ENCODE data around the gene CLRN3. TPM values are rescaled to one million over a fixed set of nuclear protein-coding genes. Genes with fewer than 3 reads are reported as not detected.

Gene CLRN3
- total and polyA plus RNA-seq, 4 donors = 0.17 to 0.36 (median 0.19) TPM

DNA sequence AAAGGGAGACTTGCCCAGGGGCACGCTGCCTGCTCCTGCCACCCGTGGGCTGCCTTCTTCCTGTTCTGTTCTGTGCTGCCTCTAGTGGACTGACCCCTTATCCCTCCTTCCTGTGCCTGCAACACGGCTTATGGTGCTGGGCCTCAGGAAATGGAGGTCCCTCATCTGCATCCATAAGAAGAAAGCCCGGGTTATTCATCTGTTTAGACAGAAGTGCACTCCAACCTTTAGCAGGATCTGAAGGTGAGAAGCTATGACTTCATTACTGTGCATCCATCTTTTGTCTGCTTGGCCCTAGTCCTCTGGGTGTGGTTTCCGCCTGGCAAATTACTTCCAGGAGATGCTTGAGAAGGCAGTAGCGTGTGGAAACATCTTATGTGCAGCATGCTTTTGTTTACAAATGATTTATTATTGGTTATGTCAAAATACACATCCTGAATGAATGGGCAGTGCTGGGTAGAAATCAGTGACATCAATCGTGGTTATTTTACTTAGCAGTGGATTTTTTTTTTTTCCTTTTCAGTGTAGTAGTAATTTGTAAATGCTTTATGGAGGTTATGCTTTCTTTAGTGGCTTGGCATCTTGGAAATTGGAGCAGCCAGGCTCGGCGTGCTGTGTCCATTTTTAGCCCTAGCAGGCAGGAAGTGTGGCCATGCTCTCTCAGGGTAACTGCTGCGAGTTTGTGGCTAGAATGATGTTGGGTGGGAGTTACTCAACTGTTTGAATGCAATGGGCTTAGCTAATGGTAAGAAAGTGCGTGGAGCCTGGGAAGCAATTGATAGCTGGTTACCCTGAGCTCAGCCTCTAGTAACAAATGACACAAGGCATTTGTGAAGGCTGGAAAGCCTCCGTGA is 26.9 kb upstream of the CLRN3 start:
- H3K9me3 ChIP-seq (ENCODE audit: control insufficient read depth, insufficient read depth, low read length) = no peaks in the 10 kb centered on the region
- peaks cover 4% of the 10 kb centered on the region for H3K36me3 ChIP-seq (ENCODE audit: control insufficient read depth, insufficient read depth, low read length)
- H3K4me3 ChIP-seq (ENCODE audit: low read depth, low read length) = no peak overlapping the region
- no peaks in the 10 kb centered on the region for H3K27me3 ChIP-seq (ENCODE audit: control insufficient read depth, insufficient read depth, low read length)
- peaks cover 24% of the 10 kb centered on the region for H3K4me1 ChIP-seq (ENCODE audit: control insufficient read depth, insufficient read depth, low read length)
- H3K27ac ChIP-seq (ENCODE audit: low read depth, low read length) = no peak overlapping the region
- peak in 1 of 6 donors; percentile 69 for DNase-seq (ENCODE audit: low read depth in 4 of 6, low spot score in 6 of 6)
- WGBS (ENCODE audit: insufficient coverage) = 62% methylated on average over 11 of the region's 12 CpGs

DNA sequence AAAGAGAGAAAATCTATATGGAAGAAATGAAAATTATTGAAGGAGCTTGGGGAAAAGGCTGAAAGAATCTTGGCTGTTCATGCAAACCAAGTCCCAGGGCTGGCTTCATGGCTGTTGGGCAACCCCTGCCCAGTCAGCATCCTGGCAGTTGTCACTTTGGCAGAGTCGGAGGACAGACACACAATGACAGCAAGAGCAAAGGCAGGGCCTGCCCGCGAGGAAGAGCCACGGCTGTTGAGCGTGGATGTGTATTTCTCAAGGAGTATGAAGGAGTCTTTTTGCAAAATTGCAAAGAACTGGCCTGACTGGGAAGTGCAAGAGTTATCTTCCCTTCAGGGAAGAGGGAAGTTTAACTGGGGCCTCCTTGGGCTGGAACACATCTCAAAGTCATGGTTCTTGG is 25.8 kb upstream of the CLRN3 start:
- Histone ChIP-seq H3K4me1 (ENCODE audit: control insufficient read depth, insufficient read depth, low read length) (peaks cover 24% of the 10 kb centered on the region), H3K9me3 (ENCODE audit: control insufficient read depth, insufficient read depth, low read length) (no peaks in the 10 kb centered on the region), H3K27ac (ENCODE audit: low read depth, low read length) (no peak overlapping the region), H3K4me3 (ENCODE audit: low read depth, low read length) (no peak overlapping the region), H3K36me3 (ENCODE audit: control insufficient read depth, insufficient read depth, low read length) (peaks cover 4% of the 10 kb centered on the region), H3K27me3 (ENCODE audit: control insufficient read depth, insufficient read depth, low read length) (no peaks in the 10 kb centered on the region)
- no peak for DNase-seq (ENCODE audit: low read depth in 4 of 6, low spot score in 6 of 6)
- 90% methylated on average over 5 of the region's 5 CpGs for WGBS (ENCODE audit: insufficient coverage)

DNA sequence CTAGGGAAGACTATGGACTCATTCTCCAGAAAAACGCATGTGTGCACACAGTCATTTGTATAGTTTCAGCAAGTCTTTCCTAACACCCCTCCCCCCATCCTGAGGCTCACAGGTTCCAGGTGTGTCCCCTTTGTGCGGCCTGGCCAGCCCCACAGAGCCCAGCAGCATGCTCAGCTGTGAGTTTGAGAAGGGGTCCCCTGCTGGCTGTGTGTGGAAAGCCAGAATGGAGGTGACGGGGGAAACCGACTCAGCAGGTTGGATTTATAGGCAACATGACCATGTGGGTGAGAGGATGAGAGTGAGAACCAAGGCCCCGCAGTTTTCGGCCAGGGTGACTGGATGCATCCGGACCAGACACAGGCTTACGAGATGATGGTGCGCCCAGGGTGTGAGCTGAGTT is 24.1 kb upstream of the CLRN3 start:
- Histone ChIP-seq H3K4me3 (ENCODE audit: low read depth, low read length) (no peak overlapping the region), H3K27ac (ENCODE audit: low read depth, low read length) (no peak overlapping the region), H3K4me1 (ENCODE audit: control insufficient read depth, insufficient read depth, low read length) (peaks cover 16% of the 10 kb centered on the region), H3K9me3 (ENCODE audit: control insufficient read depth, insufficient read depth, low read length) (no peaks in the 10 kb centered on the region), H3K27me3 (ENCODE audit: control insufficient read depth, insufficient read depth, low read length) (no peaks in the 10 kb centered on the region), H3K36me3 (ENCODE audit: control insufficient read depth, insufficient read depth, low read length) (peaks cover 4% of the 10 kb centered on the region)
- 93% methylated on average over 8 of the region's 9 CpGs for WGBS (ENCODE audit: insufficient coverage)
- DNase-seq (ENCODE audit: low read depth in 4 of 6, low spot score in 6 of 6) = no peak

DNA sequence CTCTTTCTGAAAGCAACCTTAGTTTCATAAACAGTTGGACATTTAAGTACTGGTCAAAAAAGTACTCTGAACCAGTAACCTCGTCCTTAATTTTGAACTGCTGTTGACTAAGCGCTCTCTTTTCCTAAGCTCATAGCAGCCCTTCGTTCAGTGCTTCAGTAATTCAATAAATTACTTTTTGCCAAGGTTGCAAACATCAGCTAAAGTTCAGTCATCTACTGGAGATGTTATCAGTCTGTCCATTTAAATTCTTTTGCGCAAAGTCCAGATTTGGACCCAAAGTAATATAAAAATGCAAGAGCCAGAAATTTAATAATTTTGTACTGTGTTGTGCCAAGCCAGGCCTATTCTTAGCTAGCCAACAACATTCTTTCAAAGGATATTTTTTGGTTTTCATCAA is 22.6 kb upstream of the CLRN3 start:
- Histone ChIP-seq H3K27ac (ENCODE audit: low read depth, low read length) (no peak overlapping the region), H3K4me3 (ENCODE audit: low read depth, low read length) (no peak overlapping the region), H3K4me1 (ENCODE audit: control insufficient read depth, insufficient read depth, low read length) (peaks cover 16% of the 10 kb centered on the region), H3K27me3 (ENCODE audit: control insufficient read depth, insufficient read depth, low read length) (no peaks in the 10 kb centered on the region), H3K9me3 (ENCODE audit: control insufficient read depth, insufficient read depth, low read length) (no peaks in the 10 kb centered on the region), H3K36me3 (ENCODE audit: control insufficient read depth, insufficient read depth, low read length) (peaks cover 4% of the 10 kb centered on the region)
- no peak for DNase-seq (ENCODE audit: low read depth in 4 of 6, low spot score in 6 of 6)
- 89% methylated on average over 3 of the region's 4 CpGs for WGBS (ENCODE audit: insufficient coverage)

DNA sequence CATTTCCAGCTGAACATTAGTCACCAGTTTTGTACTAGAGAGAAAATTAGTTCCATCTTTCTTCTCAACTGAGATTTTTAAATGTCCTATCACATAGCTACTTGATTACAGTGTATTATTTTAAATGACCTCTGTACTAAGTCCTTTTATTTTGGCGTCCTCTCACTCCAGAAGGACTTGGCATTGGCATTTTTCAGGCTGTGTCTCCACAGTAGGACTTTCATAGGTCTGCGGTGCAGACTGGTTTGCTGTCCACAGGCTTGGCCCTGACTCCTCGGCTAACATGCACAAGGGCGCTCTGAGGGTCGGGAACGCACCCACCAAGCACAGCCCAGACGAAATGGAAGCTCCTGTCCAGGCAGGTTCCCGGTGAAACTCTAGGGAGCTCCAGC is 20.6 kb upstream of the CLRN3 start:
- no peak for DNase-seq (ENCODE audit: low read depth in 4 of 6, low spot score in 6 of 6)
- Histone ChIP-seq H3K27ac (ENCODE audit: low read depth, low read length) (no peak overlapping the region), H3K9me3 (ENCODE audit: control insufficient read depth, insufficient read depth, low read length) (no peaks in the 10 kb centered on the region), H3K36me3 (ENCODE audit: control insufficient read depth, insufficient read depth, low read length) (peaks cover 4% of the 10 kb centered on the region), H3K4me3 (ENCODE audit: low read depth, low read length) (no peak overlapping the region), H3K27me3 (ENCODE audit: control insufficient read depth, insufficient read depth, low read length) (no peaks in the 10 kb centered on the region), H3K4me1 (ENCODE audit: control insufficient read depth, insufficient read depth, low read length) (peaks cover 21% of the 10 kb centered on the region)
- 93% methylated on average over 8 of the region's 8 CpGs for WGBS (ENCODE audit: insufficient coverage)

DNA sequence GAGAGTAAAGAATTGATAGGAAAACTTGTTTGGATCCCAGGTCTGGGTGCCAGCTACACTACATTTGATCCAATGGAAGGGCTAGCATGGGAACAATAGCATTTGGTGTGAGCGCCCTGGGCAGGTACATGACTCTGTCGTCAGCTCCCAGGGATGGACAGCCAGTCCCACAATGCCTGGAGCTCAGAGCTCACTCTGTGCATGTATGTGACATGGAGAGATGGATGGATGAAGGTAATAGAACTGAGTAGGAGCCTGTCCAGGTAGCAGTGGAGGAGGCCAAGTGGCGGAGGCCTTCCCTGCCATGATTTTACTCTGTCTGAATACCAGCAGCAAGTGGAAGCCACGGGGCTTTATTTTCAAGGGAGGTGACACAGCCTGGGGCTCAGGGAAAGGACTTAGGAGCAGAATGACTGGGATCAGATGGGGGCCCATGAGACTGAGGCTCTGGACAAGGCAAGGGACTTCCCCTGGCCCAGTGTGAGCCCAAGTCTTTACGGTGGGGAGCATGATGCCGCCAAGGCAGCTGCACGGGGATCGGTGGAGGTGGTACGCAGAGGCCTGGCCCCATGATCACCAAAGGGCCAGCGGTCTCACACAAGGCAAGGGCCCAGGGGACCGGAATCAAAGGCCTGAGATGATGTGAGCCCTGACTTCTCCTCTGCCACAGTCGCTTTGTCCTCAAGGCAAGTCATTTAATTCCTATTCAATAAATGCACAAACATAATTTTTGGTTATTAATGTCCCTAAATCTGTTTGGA is 20.0 kb upstream of the CLRN3 start:
- H3K4me1 ChIP-seq (ENCODE audit: control insufficient read depth, insufficient read depth, low read length) = peaks cover 26% of the 10 kb centered on the region
- no peak overlapping the region for H3K27ac ChIP-seq (ENCODE audit: low read depth, low read length)
- no peaks in the 10 kb centered on the region for H3K9me3 ChIP-seq (ENCODE audit: control insufficient read depth, insufficient read depth, low read length)
- no peak overlapping the region for H3K4me3 ChIP-seq (ENCODE audit: low read depth, low read length)
- no peaks in the 10 kb centered on the region for H3K27me3 ChIP-seq (ENCODE audit: control insufficient read depth, insufficient read depth, low read length)
- no peak for DNase-seq (ENCODE audit: low read depth in 4 of 6, low spot score in 6 of 6)
- peaks cover 4% of the 10 kb centered on the region for H3K36me3 ChIP-seq (ENCODE audit: control insufficient read depth, insufficient read depth, low read length)
- 92% methylated on average over 11 of the region's 12 CpGs for WGBS (ENCODE audit: insufficient coverage)

DNA sequence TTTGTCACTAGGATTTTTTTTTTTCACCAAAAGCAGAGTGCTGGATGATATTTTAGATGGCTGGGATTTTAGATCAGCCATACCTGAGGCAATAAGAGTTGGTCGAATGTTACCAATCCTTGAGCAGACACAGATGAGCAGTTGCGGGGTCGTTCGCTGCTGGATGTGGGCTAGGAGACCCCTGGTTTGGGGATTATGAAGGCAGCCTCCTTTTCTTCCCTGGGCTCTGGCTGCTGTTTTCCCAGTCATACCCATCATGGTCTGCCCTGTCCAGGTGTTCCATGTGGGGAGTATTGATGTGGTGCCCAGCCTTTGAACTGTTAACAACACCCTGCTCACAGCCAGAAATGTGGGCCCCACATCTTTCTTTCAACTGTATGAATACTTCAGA is 19.1 kb upstream of the CLRN3 start:
- H3K4me3 ChIP-seq (ENCODE audit: low read depth, low read length) = no peak overlapping the region
- no peak overlapping the region for H3K27ac ChIP-seq (ENCODE audit: low read depth, low read length)
- H3K4me1 ChIP-seq (ENCODE audit: control insufficient read depth, insufficient read depth, low read length) = peaks cover 28% of the 10 kb centered on the region
- WGBS (ENCODE audit: insufficient coverage) = 67% methylated on average over 1 of the region's 4 CpGs
- H3K27me3 ChIP-seq (ENCODE audit: control insufficient read depth, insufficient read depth, low read length) = no peaks in the 10 kb centered on the region
- H3K9me3 ChIP-seq (ENCODE audit: control insufficient read depth, insufficient read depth, low read length) = no peaks in the 10 kb centered on the region
- DNase-seq (ENCODE audit: low read depth in 4 of 6, low spot score in 6 of 6) = no peak
- peaks cover 2% of the 10 kb centered on the region for H3K36me3 ChIP-seq (ENCODE audit: control insufficient read depth, insufficient read depth, low read length)

DNA sequence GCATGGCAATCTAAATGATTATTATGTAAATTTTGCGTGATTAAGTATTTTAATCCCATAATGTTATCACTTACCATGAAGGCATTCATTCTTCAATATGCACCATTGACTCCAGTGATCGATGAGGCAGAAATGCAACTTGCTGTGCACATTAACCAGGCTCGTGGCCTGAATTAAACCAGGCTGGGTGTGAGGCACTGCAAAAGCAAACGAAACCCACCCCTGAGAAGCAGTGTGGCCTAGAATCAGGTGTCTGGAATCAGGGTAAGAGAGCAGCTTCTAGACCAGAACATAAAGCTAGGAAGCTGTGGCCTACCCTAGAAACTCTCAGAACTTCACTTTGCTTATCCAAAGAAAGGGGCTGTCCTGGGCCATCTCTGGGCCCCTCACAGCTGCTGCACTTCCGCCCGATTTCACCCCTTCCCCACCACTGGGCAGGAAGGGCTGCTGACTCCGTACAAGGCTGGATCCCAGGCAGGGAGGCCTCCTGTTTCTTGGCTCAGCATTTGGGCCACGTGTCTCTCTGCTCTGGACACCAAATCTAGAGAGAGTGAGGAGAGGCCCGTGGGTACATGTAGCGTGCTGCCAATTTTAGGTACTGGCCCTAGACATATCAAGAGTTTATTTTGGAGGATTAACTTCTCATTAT is 18.6 kb upstream of the CLRN3 start:
- no peaks in the 10 kb centered on the region for H3K36me3 ChIP-seq (ENCODE audit: control insufficient read depth, insufficient read depth, low read length)
- H3K27ac ChIP-seq (ENCODE audit: low read depth, low read length) = no peak overlapping the region
- peaks cover 33% of the 10 kb centered on the region for H3K4me1 ChIP-seq (ENCODE audit: control insufficient read depth, insufficient read depth, low read length)
- DNase-seq (ENCODE audit: low read depth in 4 of 6, low spot score in 6 of 6) = no peak
- WGBS (ENCODE audit: insufficient coverage) = 54% methylated on average over 4 of the region's 10 CpGs
- H3K27me3 ChIP-seq (ENCODE audit: control insufficient read depth, insufficient read depth, low read length) = no peaks in the 10 kb centered on the region
- H3K4me3 ChIP-seq (ENCODE audit: low read depth, low read length) = no peak overlapping the region
- H3K9me3 ChIP-seq (ENCODE audit: control insufficient read depth, insufficient read depth, low read length) = no peaks in the 10 kb centered on the region

DNA sequence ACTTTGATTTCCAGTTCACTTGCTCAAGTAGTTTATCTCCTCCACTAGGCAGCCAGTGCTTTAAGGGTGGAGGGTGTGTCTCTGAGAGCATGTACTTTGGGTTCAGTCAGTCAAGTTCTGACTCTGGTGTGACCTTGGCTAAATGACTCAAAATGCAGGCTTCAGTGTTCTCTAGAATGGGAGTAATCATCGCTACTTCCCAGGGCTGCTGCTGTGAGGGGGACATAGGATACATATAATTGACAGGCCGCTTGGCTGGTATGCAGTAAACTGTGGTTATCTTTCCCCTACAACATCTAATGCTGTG is 17.7 kb upstream of the CLRN3 start:
- Histone ChIP-seq H3K36me3 (ENCODE audit: control insufficient read depth, insufficient read depth, low read length) (no peaks in the 10 kb centered on the region), H3K27ac (ENCODE audit: low read depth, low read length) (no peak overlapping the region), H3K4me1 (ENCODE audit: control insufficient read depth, insufficient read depth, low read length) (peaks cover 39% of the 10 kb centered on the region), H3K9me3 (ENCODE audit: control insufficient read depth, insufficient read depth, low read length) (no peaks in the 10 kb centered on the region), H3K4me3 (ENCODE audit: low read depth, low read length) (no peak overlapping the region), H3K27me3 (ENCODE audit: control insufficient read depth, insufficient read depth, low read length) (no peaks in the 10 kb centered on the region)
- no peak for DNase-seq (ENCODE audit: low read depth in 4 of 6, low spot score in 6 of 6)
- WGBS (ENCODE audit: insufficient coverage) = no CpG with 5 or more reads among the region's 2 CpGs

All from spinal cord (tissue), 10 donors.